AG20443 (cell line): Measurements from ENCODE around the gene NDUFS3.
"Not testable (repeated sequence)": the region's sequence is repeated elsewhere in the genome, so short reads cannot be mapped to it uniquely, and the experiment has no call there.

ENCODE experiments used
- DNase-seq: peaks from one replicate; pipeline ENCODE4 v3.0.0; 2012; ENCODE audit warnings: low spot score, mixed read lengths

Gene NDUFS3

GRCh38 chr11:47560426-47560825 lies 18.4 kb upstream of the NDUFS3 start:
- DNase-seq, result no peak

DNA sequence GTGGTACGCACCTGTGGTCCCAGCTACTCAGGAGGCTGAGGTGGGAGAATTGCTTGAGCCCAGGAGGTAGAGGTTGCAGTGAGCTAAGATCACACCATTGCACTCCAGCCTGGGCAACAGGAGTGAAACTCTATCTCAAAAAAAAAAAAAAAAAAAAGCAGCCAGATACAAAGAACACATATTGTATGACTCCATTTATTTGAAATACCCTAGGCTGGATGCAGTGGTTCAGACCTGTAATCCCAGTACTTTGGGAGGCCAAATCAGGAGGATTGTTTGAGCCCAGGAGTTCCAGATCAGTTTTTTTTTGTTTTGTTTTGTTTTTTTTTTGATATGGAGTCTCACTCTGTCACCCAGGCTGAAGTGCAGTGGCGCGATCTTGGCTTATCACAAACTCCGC lies 16.5 kb upstream of the NDUFS3 start:
- DNase-seq, result not testable (repeated sequence)

- not testable (repeated sequence) for DNase-seq
Measured at GRCh38 chr11:47564366-47564765, 14.5 kb upstream of the NDUFS3 start.

DNA sequence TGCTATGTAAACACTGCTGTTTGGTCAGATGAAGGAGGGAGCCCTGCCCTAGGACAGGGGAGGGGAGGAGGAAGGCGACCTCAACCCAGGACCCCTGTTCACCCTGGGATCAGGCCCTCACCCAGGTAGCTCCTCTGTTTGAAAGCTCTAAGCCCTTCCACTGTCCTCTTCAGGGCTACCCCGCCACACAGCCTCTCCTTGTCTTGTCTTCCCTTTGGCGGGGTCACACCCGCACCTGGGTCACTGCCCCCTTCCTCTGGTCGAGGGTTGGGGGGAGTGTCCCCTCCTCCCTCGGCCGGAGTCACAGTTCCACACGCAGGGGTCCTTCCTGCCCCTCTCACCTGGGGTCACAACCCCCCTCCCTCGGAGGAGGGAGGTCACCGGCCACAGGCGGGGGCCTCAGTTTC lies 13.9 kb upstream of the NDUFS3 start:
- DNase-seq, result no peak

GRCh38 chr11:47565340-47566148 lies 13.3 kb upstream of the NDUFS3 start, which contains the start of gene PTPMT1:
Gene PTPMT1 (plus strand): TSS chr11:47565599. CDS start chr11:47565623, 24 bp downstream.
- peak; percentile 92 for DNase-seq

DNA sequence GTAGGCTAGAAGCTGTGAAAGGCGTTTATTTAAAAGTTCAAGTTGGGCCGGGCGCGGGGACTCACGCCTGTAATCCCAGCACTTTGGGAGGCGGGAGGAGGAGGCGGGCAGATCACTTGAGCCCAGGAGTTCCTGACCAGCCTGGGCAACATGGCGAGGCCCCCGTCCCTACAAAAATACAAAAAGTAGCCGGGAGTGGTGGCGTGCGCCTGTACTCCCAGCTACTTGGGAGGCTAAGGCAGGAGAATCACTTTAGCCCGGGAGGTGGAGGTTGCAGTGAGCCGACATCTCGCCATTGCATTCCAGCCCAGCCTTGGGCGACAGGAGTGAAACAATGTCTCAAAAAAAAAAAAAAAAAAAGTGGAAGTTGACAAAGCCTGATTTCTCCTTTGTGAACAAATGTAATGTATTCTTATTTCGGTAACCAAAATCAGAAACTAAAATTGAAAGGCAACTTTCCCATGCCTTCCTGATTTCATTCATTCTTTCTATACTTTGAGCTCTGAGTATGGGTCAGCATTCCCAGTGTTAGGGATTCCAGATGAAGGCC lies 12.7 kb upstream of the NDUFS3 start:
- DNase-seq, result no peak

DNA sequence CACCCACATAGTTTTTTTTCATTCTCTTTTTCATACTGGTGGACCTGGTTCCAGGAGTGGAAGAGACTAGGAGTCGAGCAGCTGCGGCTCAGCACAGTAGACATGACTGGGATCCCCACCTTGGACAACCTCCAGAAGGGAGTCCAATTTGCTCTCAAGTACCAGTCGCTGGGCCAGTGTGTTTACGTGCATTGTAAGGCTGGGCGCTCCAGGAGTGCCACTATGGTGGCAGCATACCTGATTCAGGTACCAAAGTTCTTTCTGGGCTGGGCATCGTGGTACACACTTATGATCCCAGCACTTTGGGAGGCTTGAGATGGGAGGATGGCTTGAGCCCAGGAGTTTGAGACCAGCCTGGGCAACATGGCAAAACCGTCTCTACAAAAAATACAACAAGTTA lies 9.2 kb upstream of the NDUFS3 start:
- no peak for DNase-seq

DNA sequence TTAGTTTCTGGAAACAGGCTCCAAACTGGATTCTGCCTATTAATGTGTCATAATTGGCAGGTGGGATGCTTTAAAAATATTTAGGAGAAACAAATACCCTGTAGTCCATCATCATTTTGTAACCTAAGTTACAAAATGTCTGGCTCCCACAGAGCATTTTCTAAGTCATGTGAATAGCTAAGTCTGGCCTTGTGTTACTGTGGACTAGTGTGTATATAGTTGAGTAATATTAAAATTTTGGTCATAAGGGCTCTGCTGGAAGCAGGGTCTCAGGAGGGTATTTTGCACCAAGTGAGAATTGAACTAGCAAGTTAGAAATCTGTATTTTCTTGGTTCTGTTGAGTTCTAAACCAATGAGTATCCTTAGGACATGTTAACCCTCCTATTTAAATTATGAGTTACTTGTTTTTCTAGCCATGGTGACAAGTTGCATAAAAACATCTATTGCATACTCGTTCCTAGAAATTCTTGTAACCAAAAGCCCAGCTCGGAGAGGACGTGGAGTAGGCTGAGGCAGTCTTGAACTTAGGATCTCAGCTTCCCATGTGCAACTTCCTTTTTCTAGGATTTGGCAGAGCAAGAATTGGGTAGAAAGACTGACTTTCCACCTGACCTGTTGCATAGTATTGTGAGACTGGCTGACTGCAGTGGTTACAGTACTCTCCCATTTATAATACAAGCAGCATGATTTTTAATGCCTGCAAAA lies 8.1 kb upstream of the NDUFS3 start:
- no peak for DNase-seq

GRCh38 chr11:47571357-47571729 lies 7.5 kb upstream of the NDUFS3 start:
- no peak for DNase-seq

DNA sequence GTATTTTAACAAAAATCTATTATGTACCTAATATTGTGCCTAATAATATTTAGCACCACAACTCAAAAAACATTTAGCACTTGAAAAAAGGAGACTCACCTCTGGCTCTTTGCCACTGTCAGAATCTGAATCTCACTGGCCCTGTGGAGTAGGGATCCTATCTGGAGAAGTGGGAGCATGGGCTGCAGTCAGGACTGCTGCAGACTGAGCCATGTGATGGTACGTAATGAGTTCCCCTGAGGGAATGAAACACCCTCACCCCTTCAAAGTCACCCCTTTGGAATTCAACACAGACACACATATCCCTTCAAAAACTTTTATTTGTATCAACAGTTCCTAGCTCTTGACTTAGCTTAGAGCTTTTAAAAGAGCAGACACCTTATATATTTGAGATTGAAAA lies 7.0 kb upstream of the NDUFS3 start:
- DNase-seq, result no peak

DNA sequence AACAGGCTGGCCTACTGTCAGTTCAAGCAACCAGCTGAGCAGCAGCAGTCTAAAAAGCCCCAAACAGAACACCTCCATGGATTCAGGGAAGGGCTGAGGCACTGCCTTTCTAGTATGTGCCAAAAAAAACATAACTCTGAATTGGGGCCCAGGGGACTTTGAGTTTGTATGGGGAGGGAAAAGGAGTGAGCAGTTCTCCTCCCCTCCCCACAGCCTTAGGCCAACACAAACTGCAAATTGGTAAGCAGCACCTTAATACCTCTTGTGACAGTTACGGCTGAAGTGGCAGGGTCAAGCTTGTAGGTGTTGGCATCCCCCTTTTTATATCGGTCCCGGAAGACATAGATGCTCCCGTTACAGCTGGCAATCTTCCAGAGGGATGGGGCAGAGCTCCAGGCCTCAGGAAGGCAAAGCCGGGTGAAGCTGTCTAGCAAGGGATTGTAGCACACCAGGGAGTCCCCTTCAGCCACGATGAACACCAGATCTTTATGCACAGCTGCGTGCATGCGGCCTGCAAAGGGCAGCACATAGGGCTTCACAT lies 6.1 kb upstream of the NDUFS3 start:
- no peak for DNase-seq

DNA sequence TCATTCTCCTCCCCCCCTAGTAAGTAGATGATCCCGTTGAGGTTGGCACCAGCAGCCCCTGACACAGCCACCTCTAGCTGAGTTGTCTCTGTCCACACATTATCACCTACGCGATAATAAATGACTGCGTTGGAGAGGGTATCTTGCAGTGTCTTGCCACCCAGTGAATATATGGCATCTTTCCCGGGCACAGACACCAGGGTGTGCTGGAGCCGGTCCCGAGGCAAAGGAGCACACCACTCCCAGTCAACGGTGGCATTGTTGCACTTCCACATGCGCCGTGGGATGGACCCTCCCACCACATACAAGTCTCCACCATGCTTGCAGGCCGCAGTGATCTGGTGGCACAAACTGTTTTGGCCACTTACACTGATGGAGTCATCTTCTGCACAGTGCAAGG lies 5.6 kb upstream of the NDUFS3 start:
- DNase-seq, result no peak

DNA sequence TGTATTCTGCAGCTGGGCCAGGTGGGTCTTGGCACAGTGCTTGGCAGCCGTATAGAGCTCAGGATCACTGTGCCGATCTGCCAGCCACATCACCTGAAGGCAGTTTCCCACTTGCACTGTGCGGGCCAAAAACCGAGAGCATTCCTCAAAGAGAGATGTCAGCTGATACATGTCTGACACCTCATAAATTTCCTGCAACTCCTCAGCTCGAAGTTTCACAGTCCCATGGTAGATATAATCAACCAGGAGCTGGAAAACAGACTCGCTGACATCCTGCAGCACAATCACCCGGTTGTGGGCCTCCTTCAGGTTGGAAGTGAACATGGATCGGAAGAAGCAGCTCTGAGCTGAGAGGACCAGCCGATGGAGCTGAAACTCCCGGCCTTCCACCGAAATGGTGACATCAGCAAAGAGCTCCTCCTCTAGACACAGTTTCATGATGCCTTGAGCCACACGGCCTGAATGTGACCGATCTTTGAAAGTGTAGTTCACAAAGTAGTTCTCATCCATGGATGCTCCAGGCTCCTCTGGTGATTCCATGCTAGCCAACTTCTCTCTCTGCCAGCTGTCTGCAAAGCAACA lies 1.3 kb upstream of the NDUFS3 start:
- no peak for DNase-seq

DNA sequence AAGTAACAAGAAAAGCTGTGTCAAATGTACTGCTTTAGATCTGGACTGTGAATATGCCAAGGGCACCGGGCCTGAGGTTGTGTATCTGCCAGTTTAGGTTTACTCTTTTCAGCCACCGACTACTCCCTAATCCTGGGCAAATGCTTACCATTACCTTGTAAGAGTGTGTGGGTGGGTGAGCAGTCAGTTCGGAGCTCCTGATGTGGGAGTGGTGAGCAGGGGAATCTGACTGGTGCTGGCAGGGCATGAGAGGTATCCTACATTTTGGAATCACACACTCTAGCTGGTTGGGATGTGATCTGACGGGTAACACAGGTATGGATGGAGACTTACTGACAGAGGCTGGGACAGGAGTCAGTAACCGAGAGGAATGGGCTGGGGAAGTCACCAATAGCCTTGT lies 5.0 kb downstream of the NDUFS3 start:
- DNase-seq, result no peak

GRCh38 chr11:47586098-47586855 lies 7.4 kb downstream of the NDUFS3 start, which contains the start of gene FAM180B:
Gene FAM180B (plus strand): TSS chr11:47586678. CDS start chr11:47586769, 91 bp downstream.
- DNase-seq, result peak; percentile 55

DNA sequence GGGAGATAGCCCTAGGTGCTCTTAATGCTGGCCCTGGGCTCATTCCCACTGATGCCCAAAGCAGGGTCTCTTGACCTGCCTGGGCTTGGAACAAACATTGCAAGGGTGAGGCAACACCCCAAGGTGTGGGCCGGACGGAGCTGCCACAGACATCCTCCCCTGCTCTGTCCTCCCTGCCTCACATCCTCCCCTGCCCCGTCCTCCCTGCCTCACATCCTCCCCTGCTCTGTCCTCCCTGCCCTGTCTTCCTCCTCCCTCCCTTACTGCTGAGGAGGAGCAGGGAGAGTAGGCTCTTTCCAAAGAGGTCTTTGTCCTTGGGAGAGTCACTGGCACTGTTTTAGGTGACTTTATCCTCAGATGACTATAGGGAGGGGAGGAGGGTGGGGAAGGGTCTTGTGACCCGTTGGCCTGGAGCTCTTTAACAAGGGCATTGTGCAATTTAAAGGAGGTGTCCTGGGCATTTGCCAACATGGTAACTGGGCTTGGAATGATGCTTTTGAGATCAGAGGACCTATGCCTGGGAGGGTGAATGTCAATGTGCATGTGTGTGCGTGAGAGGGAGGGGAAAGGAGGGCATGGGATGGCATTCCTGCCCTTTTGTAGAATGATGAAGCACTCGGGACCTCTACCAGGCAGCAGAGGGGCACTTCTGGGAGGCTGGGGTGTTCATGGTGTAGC lies 8.3 kb downstream of the NDUFS3 start:
- no peak for DNase-seq

GRCh38 chr11:47587723-47588326 lies 9.0 kb downstream of the NDUFS3 start:
- no peak for DNase-seq

GRCh38 chr11:47589118-47589517 lies 10.2 kb downstream of the NDUFS3 start:
- no peak for DNase-seq

DNA sequence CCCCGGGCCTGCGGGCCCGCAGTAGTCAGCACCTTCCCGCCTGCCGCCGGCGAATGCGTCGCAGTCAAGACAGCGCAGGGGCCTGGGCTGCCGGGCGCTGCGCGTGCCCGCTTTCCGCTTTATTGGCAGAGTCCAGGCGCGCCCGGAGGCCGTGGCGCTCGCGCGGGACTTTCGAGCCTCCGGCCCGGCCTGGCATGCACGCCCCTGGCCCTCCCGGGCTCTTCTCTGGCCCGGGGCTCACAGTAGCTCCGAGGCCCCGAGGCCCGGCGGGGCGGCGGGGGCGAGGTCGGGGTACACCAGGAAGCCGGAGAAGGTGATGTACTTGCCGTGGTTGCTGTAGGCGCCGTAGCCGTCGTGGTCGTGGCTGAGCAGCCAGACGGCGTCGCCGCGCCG lies 10.7 kb downstream of the NDUFS3 start:
- no peak for DNase-seq

- DNase-seq, result no peak
Measured at GRCh38 chr11:47589977-47590861, 11.3 kb downstream of the NDUFS3 start.
